HCT116 (cell line): ENCODE results near the gene GRID2. TPM values are rescaled to one million over a fixed set of nuclear protein-coding genes. Genes with fewer than 3 reads are reported as not detected.

Source experiments
- ATAC-seq: fragments of 200-7000 bp; cut with Tn5 transposase; 2 replicates; pipeline ENCODE4 v1.9.1; 2020; ENCODE audit warnings: mild to moderate bottlenecking, moderate library complexity
- BruUV-seq: library from RNA; stranded (reverse); fragments of 400-500 nt; replicated peaks from 2 replicates; lab custom pipeline; 2021; lab: Mats Ljungman, UMichigan
- CTCF ChIA-PET: fragments of 300-600 bp; sonication (Branson Sonifier 250); formaldehyde crosslinking; loops from one replicate; lab custom pipeline; 2021; ENCODE audit warnings: antibody characterized with exemption; lab: Charles Lee
- POLR2A ChIA-PET: fragments of 300-600, 350-600 bp; sonication (Branson Sonifier 250); formaldehyde crosslinking; loops from one replicate; lab custom pipeline; 2021; ENCODE audit warnings: antibody characterized with exemption; lab: Charles Lee
- RAD21 ChIA-PET, 2 experiments: fragments of 300-600 bp; sonication (Branson Sonifier 250); formaldehyde crosslinking; loops; one replicate each; lab custom pipeline; 2023; ENCODE audit warnings: low total read pairs in 2 of 2; ENCODE audit not compliant: uncharacterized antibody in 2 of 2, unreplicated experiment in 2 of 2, low non-redundant PET in 1 of 2; lab: Charles Lee
- DNase-seq: peaks from one replicate; pipeline ENCODE4 v3.0.0-alpha.2; 2010; ENCODE audit warnings: low read depth, low spot score
- H2AFZ ChIP-seq: fragments of 200-600 bp; shearing (Covaris generic), sonication (generic); 2 replicates; pipeline ENCODE4 v1.6.1; 2017; ENCODE audit warnings: low read depth, mixed run types, mixed read lengths, antibody characterized with exemption, low read length; ENCODE audit not compliant: poor library complexity, severe bottlenecking
- H3K27ac ChIP-seq: 2 replicates; pipeline ENCODE4 v1.5.1; 2012; ENCODE audit warnings: low read depth, low read length
- H3K27me3 ChIP-seq: fragments of 200-600 bp; sonication (generic); 2 replicates; pipeline ENCODE4 v1.6.1; 2016; ENCODE audit warnings: mixed run types, low read length, mixed read lengths; ENCODE audit not compliant: insufficient read depth
- H3K36me3 ChIP-seq, 2 experiments: fragments of 200-500 bp in 1 of 2; fragments of 200-600 bp in 1 of 2; sonication (Bioruptor generic) in 1 of 2; sonication (generic) in 1 of 2; 2 replicates each; pipeline versions ENCODE4 v1.5.1 to v1.6.1; 2014 to 2016; ENCODE audit warnings: low read length in 2 of 2, inconsistent platforms in 1 of 2, mixed read lengths in 1 of 2, mixed run types in 1 of 2; ENCODE audit not compliant: insufficient read depth in 2 of 2, control insufficient read depth in 1 of 2
- H3K4me1 ChIP-seq, 2 experiments: fragments of 200-600 bp in 1 of 2; sonication (generic) in 1 of 2; 2 replicates each; pipeline versions ENCODE4 v1.5.1 to v1.6.1; 2012 to 2017; ENCODE audit warnings: low read length in 2 of 2, inconsistent platforms in 1 of 2, mild to moderate bottlenecking in 1 of 2, mixed read lengths in 1 of 2, mixed run types in 1 of 2, moderate library complexity in 1 of 2; ENCODE audit not compliant: insufficient read depth in 2 of 2, control insufficient read depth in 1 of 2
- H3K4me2 ChIP-seq: fragments of 200-600 bp; sonication (generic); 2 replicates; pipeline ENCODE4 v1.6.1; 2017; ENCODE audit warnings: mixed run types, low read length, mixed read lengths
- H3K4me3 ChIP-seq, 2 experiments: fragments of 200-600 bp in 1 of 2; sonication (generic) in 1 of 2; replicated peaks in 1 of 2; 2 replicates each; pipeline ENCODE4 v1.5.1; 2011 to 2016; ENCODE audit warnings: low read length in 2 of 2, control low read depth in 1 of 2, low read depth in 1 of 2, mild to moderate bottlenecking in 1 of 2, mixed read lengths in 1 of 2, mixed run types in 1 of 2
- H3K79me2 ChIP-seq: fragments of 200-600 bp; sonication (generic); 2 replicates; pipeline ENCODE4 v1.6.1; 2017; ENCODE audit warnings: mild to moderate bottlenecking, mixed run types, low read length, moderate library complexity, mixed read lengths; ENCODE audit not compliant: insufficient read depth
- H3K9ac ChIP-seq: fragments of 200-600 bp; sonication (generic); 2 replicates; pipeline ENCODE4 v1.6.1; 2016; ENCODE audit warnings: low read length, mixed read lengths
- H3K9me2 ChIP-seq: fragments of 200-600 bp; sonication (generic), shearing (Covaris generic); 2 replicates; pipeline ENCODE4 v1.6.1; 2017; ENCODE audit warnings: mixed run types, mild to moderate bottlenecking, moderate library complexity; ENCODE audit not compliant: insufficient read depth
- H3K9me3 ChIP-seq, 2 experiments: fragments of 200-500 bp in 1 of 2; fragments of 200-600 bp in 1 of 2; sonication (Bioruptor generic) in 1 of 2; sonication (generic) in 1 of 2; 2 replicates each; pipeline ENCODE4 v1.6.1; 2014 to 2017; ENCODE audit warnings: low read length in 2 of 2, mixed read lengths in 2 of 2, inconsistent platforms in 1 of 2, low read depth in 1 of 2, mild to moderate bottlenecking in 1 of 2, mixed run types in 1 of 2, moderate library complexity in 1 of 2; ENCODE audit not compliant: control insufficient read depth in 1 of 2, insufficient read depth in 1 of 2
- H4K20me1 ChIP-seq: fragments of 200-600 bp; sonication (generic), shearing (Covaris generic); 2 replicates; pipeline ENCODE4 v1.6.1; 2017; ENCODE audit warnings: mixed run types, mild to moderate bottlenecking, moderate library complexity; ENCODE audit not compliant: insufficient read depth
- ATF3 ChIP-seq: IDR thresholded peaks from 2 replicates; pipeline ENCODE4 v1.6.1; 2012
- CTCF ChIP-seq, 3 experiments: fragments of 200-600 bp in 1 of 3; sonication (generic) in 1 of 3; IDR thresholded peaks in 2 of 3; conservative IDR thresholded peaks in 1 of 3; 2 replicates each; pipeline ENCODE4 v1.5.1; 2012 to 2017; ENCODE audit warnings: low read depth in 2 of 3, low read length in 2 of 3, antibody characterized with exemption in 1 of 3, borderline replicate concordance in 1 of 3, control low read depth in 1 of 3, mild to moderate bottlenecking in 1 of 3, mixed read lengths in 1 of 3, mixed run types in 1 of 3, moderate library complexity in 1 of 3; ENCODE audit not compliant: insufficient read depth in 1 of 3
- EGR1 ChIP-seq: IDR thresholded peaks from 2 replicates; pipeline ENCODE4 v1.6.1; 2012; ENCODE audit warnings: low read depth
- ELF1 ChIP-seq: IDR thresholded peaks from 2 replicates; pipeline ENCODE4 v1.6.1; 2012; ENCODE audit warnings: low read depth, borderline replicate concordance
- EZH2 ChIP-seq: fragments of 200-600 bp; sonication (generic); IDR thresholded peaks from 2 replicates; pipeline ENCODE4 v1.6.1; 2017; ENCODE audit warnings: antibody characterized with exemption, mixed run types
- EZH2phosphoT487 ChIP-seq: fragments of 200-600 bp; IDR thresholded peaks from 2 replicates; pipeline ENCODE4 v1.6.1; 2018; ENCODE audit warnings: antibody characterized with exemption, borderline replicate concordance
- FOSL1 ChIP-seq: IDR thresholded peaks from 2 replicates; pipeline ENCODE4 v1.6.1; 2012; ENCODE audit warnings: low read depth
- MAX ChIP-seq: IDR thresholded peaks from 2 replicates; pipeline ENCODE4 v1.6.1; 2012
- POLR2A ChIP-seq: IDR thresholded peaks from 2 replicates; pipeline ENCODE4 v1.7.0; 2011; ENCODE audit warnings: borderline replicate concordance; ENCODE audit not compliant: insufficient read depth, insufficient read length; ENCODE audit errors: extremely low read depth
- POLR2AphosphoS5 ChIP-seq: IDR thresholded peaks from 2 replicates; pipeline ENCODE4 v1.6.1; 2011; ENCODE audit warnings: mild to moderate bottlenecking, low read depth, low read length, moderate library complexity
- RAD21 ChIP-seq: IDR thresholded peaks from 2 replicates; pipeline ENCODE4 v1.6.1; 2012; ENCODE audit warnings: low read depth, mild to moderate bottlenecking
- REST ChIP-seq: IDR thresholded peaks from 2 replicates; pipeline ENCODE4 v1.6.1; 2012; ENCODE audit warnings: low read depth
- SIN3A ChIP-seq: IDR thresholded peaks from 2 replicates; pipeline ENCODE4 v1.6.1; 2012; ENCODE audit warnings: low read depth
- SRF ChIP-seq: IDR thresholded peaks from 2 replicates; pipeline ENCODE4 v1.6.1; 2012; ENCODE audit warnings: low read depth
- TCF7L2 ChIP-seq: IDR thresholded peaks from 2 replicates; pipeline ENCODE4 v1.7.0; 2011; ENCODE audit warnings: borderline replicate concordance, inconsistent platforms; ENCODE audit not compliant: insufficient read depth, insufficient read length; ENCODE audit errors: extremely low read depth
- ZFX ChIP-seq: fragments of 450-650 bp; IDR thresholded peaks from 2 replicates; pipeline ENCODE4 v1.6.1; 2017
- ZNF274 ChIP-seq: fragments of 200-500 bp; sonication (Bioruptor generic); IDR thresholded peaks from 2 replicates; pipeline ENCODE4 v1.6.1; 2014; ENCODE audit warnings: mild to moderate bottlenecking, low read depth, low read length, inconsistent platforms
- intact Hi-C: fragments of 100-400 bp; cut with micrococcal nuclease; formaldehyde crosslinking; loops from 2 replicates; pipeline ENCODE4 v1.10.0; 2022
- total RNA-seq: library from RNA; stranded (reverse); gene quantifications from one replicate; pipeline ENCODE4 v1.2.1, GENCODE V29; 2021; ENCODE audit not compliant: unreplicated experiment

The GRID2 gene
- total RNA-seq, 1 experiment from 2014 or later, result not detected

GRCh38 chr4:93182722-93183121, 879.0 kb downstream of the GRID2 start:
- H2AFZ ChIP-seq, result no peak overlapping the region
- H4K20me1 ChIP-seq, result no peaks in the 10 kb centered on the region
- CTCF ChIA-PET, result no interaction called here
- no peak for ATAC-seq
- RAD21 ChIA-PET, result no interaction called here
- H3K4me3 ChIP-seq, result no peak overlapping the region
- no TSS peak for BruUV-seq
- no peaks in the 10 kb centered on the region for H3K4me1 ChIP-seq
- no peaks in the 10 kb centered on the region for H3K79me2 ChIP-seq
- POLR2A ChIA-PET, result no interaction called here
- H3K9ac ChIP-seq, result no peak overlapping the region
- no peaks in the 10 kb centered on the region for H3K9me2 ChIP-seq
- no peak overlapping the region for H3K4me2 ChIP-seq
- H3K27ac ChIP-seq, result no peak overlapping the region
- no peaks in the 10 kb centered on the region for H3K9me3 ChIP-seq
- no peaks in the 10 kb centered on the region for H3K27me3 ChIP-seq
- intact Hi-C loops, result no loop called here
- TF ChIP-seq SRF (no peak), RAD21 (no peak), MAX (no peak), TCF7L2 (no peak), ATF3 (no peak), EZH2 (no peak), POLR2A (no peak), ELF1 (no peak), FOSL1 (no peak), EGR1 (no peak), ZNF274 (no peak), POLR2AphosphoS5 (no peak), SIN3A (no peak), ZFX (no peak)
- no peak for DNase-seq
- H3K36me3 ChIP-seq, result no peaks in the 10 kb centered on the region

- Histone ChIP-seq H3K9me3 (no peaks in the 10 kb centered on the region), H3K79me2 (no peaks in the 10 kb centered on the region), H3K4me3 (no peak overlapping the region), H3K4me2 (no peak overlapping the region), H3K27ac (no peak overlapping the region), H4K20me1 (no peaks in the 10 kb centered on the region), H3K4me1 (no peaks in the 10 kb centered on the region), H3K9ac (no peak overlapping the region), H3K36me3 (no peaks in the 10 kb centered on the region), H3K9me2 (no peaks in the 10 kb centered on the region), H2AFZ (no peak overlapping the region), H3K27me3 (no peaks in the 10 kb centered on the region)
- ChIA-PET POLR2A (no interaction called here), RAD21 (no interaction called here), CTCF (no interaction called here)
- intact Hi-C loops, result no loop called here
- DNase-seq (no peak), ATAC-seq (no peak)
- BruUV-seq, result no TSS peak
- TF ChIP-seq ZNF274, result no peak
- no peak for TF ChIP-seq ELF1
- no peak for TF ChIP-seq SIN3A
- TF ChIP-seq EZH2, result no peak
- TF ChIP-seq ZFX, result no peak
- no peak for TF ChIP-seq SRF
- no peak for TF ChIP-seq CTCF (IDR thresholded peaks at IDR 0.05 in 2 of 3, conservative IDR thresholded peaks at IDR 0.05 in 1 of 3; ENCODE audit: borderline replicate concordance in 1 of 3, insufficient read depth in 1 of 3, low read depth in 2 of 3, low read length in 2 of 3)
- no peak for TF ChIP-seq EZH2phosphoT487
- TF ChIP-seq REST, result no peak
Measured at GRCh38 chr4:93183576-93183975, 879.8 kb downstream of the GRID2 start.
